ENCODE data around the gene AKAP7. TPM values are rescaled to one million over a fixed set of nuclear protein-coding genes. Genes with fewer than 3 reads are reported as not detected.

AKAP7 gene
- total RNA-seq, 1 donor from 2014 or later = 15.5 TPM

DNA sequence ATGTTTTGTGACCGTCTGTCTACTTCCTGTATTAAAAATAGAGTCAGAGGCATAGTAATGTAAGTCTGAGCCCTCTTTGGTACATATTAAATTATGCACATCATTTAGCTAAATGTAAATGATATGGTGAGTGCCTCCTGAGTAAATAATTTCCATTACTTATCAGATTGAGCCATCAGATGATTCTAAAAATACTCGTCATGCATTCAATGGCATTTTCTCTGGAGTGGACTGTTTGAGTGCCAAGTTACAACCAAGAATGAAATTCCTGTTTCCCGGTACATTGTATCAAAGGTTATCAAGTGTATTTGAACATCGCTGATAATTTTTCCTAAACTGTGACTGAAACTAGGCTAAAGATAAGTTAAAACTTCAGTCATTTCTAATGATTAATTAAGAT is 81.0 kb downstream of the AKAP7 start:
- peaks cover 5% of the 10 kb centered on the region for H3K4me1 ChIP-seq
- no peak for DNase-seq (ENCODE audit: low spot score)
- H3K27ac Mint-ChIP-seq = no peak overlapping the region
- H3K79me2 ChIP-seq (ENCODE audit: low read depth) = no peaks in the 10 kb centered on the region
- H3K27ac ChIP-seq = no peak overlapping the region
- H3K4me2 ChIP-seq = no peak overlapping the region
- H3K36me3 ChIP-seq = no peaks in the 10 kb centered on the region
- H3K4me3 Mint-ChIP-seq = no peak overlapping the region
- no peaks in the 10 kb centered on the region for H4K20me1 ChIP-seq (ENCODE audit: low read depth)
- H3K9ac ChIP-seq = no peak overlapping the region
- H3K9me3 Mint-ChIP-seq = no peaks in the 10 kb centered on the region
- no peaks in the 10 kb centered on the region for H3K27me3 Mint-ChIP-seq (ENCODE audit: insufficient read depth, low read depth)
- H2AFZ ChIP-seq (replicated peaks) = no peak overlapping the region
- no peak for TF ChIP-seq EZH2 (IDR thresholded peaks at IDR 0.05)
- TF ChIP-seq, protein P1, sequence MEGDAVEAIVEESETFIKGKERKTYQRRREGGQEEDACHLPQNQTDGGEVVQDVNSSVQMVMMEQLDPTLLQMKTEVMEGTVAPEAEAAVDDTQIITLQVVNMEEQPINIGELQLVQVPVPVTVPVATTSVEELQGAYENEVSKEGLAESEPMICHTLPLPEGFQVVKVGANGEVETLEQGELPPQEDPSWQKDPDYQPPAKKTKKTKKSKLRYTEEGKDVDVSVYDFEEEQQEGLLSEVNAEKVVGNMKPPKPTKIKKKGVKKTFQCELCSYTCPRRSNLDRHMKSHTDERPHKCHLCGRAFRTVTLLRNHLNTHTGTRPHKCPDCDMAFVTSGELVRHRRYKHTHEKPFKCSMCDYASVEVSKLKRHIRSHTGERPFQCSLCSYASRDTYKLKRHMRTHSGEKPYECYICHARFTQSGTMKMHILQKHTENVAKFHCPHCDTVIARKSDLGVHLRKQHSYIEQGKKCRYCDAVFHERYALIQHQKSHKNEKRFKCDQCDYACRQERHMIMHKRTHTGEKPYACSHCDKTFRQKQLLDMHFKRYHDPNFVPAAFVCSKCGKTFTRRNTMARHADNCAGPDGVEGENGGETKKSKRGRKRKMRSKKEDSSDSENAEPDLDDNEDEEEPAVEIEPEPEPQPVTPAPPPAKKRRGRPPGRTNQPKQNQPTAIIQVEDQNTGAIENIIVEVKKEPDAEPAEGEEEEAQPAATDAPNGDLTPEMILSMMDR (IDR thresholded peaks at IDR 0.05) = no peak
- no peak for TF ChIP-seq EZH2phosphoT487 (IDR thresholded peaks at IDR 0.05)
- no peaks in the 10 kb centered on the region for H3K9me3 ChIP-seq (ENCODE audit: low read depth)
- no peaks in the 10 kb centered on the region for H3K4me1 Mint-ChIP-seq
- H3K27me3 ChIP-seq = no peaks in the 10 kb centered on the region
- H3K36me3 Mint-ChIP-seq = no peaks in the 10 kb centered on the region
- no peak overlapping the region for H3K4me3 ChIP-seq
- H3F3A ChIP-seq (ENCODE audit: low read depth) = no peaks in the 10 kb centered on the region

DNA sequence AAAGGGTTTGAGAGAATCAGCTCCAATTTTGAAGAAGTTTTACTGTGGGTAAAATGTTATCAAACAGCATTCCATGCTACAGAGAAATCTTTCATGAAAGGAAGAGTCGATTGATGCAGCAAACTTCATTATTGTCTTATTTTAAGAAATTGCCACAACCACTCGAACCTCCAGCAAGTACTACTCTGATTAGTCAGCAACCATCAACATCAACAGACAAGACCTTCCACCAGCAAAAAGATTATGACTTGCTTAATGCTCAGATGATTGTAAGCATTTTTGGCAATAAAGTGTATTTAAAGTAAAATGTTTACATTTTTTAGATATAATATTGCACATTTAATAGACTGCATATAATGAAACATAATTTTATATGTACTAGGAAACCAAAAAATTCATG is 87.5 kb downstream of the AKAP7 start:
- Mint-ChIP-seq H3K4me3 (no peak overlapping the region), H3K27ac (no peak overlapping the region), H3K27me3 (ENCODE audit: insufficient read depth, low read depth) (no peaks in the 10 kb centered on the region), H3K4me1 (no peaks in the 10 kb centered on the region), H3K36me3 (peaks cover 2% of the 10 kb centered on the region), H3K9me3 (peaks cover 2% of the 10 kb centered on the region)
- H3K4me1 ChIP-seq = no peaks in the 10 kb centered on the region
- TF ChIP-seq, protein P1 (IDR thresholded peaks at IDR 0.05) = no peak
- no peak for TF ChIP-seq EZH2 (IDR thresholded peaks at IDR 0.05)
- no peak for TF ChIP-seq EZH2phosphoT487 (IDR thresholded peaks at IDR 0.05)
- no peaks in the 10 kb centered on the region for H3F3A ChIP-seq (ENCODE audit: low read depth)
- no peak overlapping the region for H3K4me2 ChIP-seq
- no peaks in the 10 kb centered on the region for H4K20me1 ChIP-seq (ENCODE audit: low read depth)
- H3K27me3 ChIP-seq = no peaks in the 10 kb centered on the region
- H3K9ac ChIP-seq = no peak overlapping the region
- no peak overlapping the region for H3K4me3 ChIP-seq
- no peaks in the 10 kb centered on the region for H3K79me2 ChIP-seq (ENCODE audit: low read depth)
- no peaks in the 10 kb centered on the region for H3K9me3 ChIP-seq (ENCODE audit: low read depth)
- no peaks in the 10 kb centered on the region for H3K36me3 ChIP-seq
- H3K27ac ChIP-seq = no peak overlapping the region
- no peak for DNase-seq (ENCODE audit: low spot score)
- H2AFZ ChIP-seq (replicated peaks) = no peak overlapping the region

- H2AFZ ChIP-seq (replicated peaks) = no peak overlapping the region
- Mint-ChIP-seq H3K9me3 (peaks cover 2% of the 10 kb centered on the region), H3K27me3 (ENCODE audit: insufficient read depth, low read depth) (no peaks in the 10 kb centered on the region), H3K4me3 (no peak overlapping the region), H3K27ac (no peak overlapping the region), H3K4me1 (no peaks in the 10 kb centered on the region), H3K36me3 (peaks cover 2% of the 10 kb centered on the region)
- H3K9me3 ChIP-seq (ENCODE audit: low read depth) = no peaks in the 10 kb centered on the region
- no peak for DNase-seq (ENCODE audit: low spot score)
- TF ChIP-seq, protein P1 (IDR thresholded peaks at IDR 0.05) = no peak
- H3K9ac ChIP-seq = no peak overlapping the region
- H3K79me2 ChIP-seq (ENCODE audit: low read depth) = no peaks in the 10 kb centered on the region
- no peak overlapping the region for H3K27ac ChIP-seq
- no peak overlapping the region for H3K4me2 ChIP-seq
- H4K20me1 ChIP-seq (ENCODE audit: low read depth) = no peaks in the 10 kb centered on the region
- no peaks in the 10 kb centered on the region for H3K4me1 ChIP-seq
- H3K4me3 ChIP-seq = no peak overlapping the region
- no peaks in the 10 kb centered on the region for H3F3A ChIP-seq (ENCODE audit: low read depth)
- H3K27me3 ChIP-seq = no peaks in the 10 kb centered on the region
- no peaks in the 10 kb centered on the region for H3K36me3 ChIP-seq
Measured at GRCh38 chr6:131223416-131223815, 88.1 kb downstream of the AKAP7 start.

DNA sequence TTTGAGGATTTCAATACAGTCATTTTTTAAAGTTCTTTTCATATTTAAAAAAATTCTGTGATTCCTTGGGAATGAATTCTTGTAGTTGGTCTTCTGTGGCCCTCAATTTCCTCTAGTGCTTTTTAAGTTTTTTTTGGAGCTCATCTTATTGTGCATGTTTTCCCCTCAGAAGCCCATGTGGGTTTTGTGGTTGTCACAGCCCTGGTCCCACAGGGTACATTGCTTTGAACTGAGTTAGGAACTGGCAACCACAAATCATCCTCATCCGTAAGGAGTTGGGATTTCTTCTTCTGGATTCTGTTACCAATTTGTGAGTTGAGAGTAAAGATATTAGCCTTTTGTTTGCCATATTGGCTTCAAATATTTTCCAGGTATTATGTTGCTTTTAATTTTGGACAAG is 89.9 kb downstream of the AKAP7 start:
- no peak for DNase-seq (ENCODE audit: low spot score)
- Histone ChIP-seq H3K4me1 (no peaks in the 10 kb centered on the region), H3K27ac (no peak overlapping the region), H3K4me3 (no peak overlapping the region), H3F3A (ENCODE audit: low read depth) (no peaks in the 10 kb centered on the region), H3K9me3 (ENCODE audit: low read depth) (no peaks in the 10 kb centered on the region), H3K36me3 (no peaks in the 10 kb centered on the region), H3K27me3 (no peaks in the 10 kb centered on the region), H2AFZ (replicated peaks) (no peak overlapping the region), H3K4me2 (no peak overlapping the region), H3K9ac (no peak overlapping the region), H3K79me2 (ENCODE audit: low read depth) (no peaks in the 10 kb centered on the region), H4K20me1 (ENCODE audit: low read depth) (no peaks in the 10 kb centered on the region)
- Mint-ChIP-seq H3K9me3 (peaks cover 2% of the 10 kb centered on the region), H3K27ac (no peak overlapping the region), H3K4me1 (no peaks in the 10 kb centered on the region), H3K4me3 (no peak overlapping the region), H3K36me3 (peaks cover 2% of the 10 kb centered on the region), H3K27me3 (ENCODE audit: insufficient read depth, low read depth) (no peaks in the 10 kb centered on the region)
- TF ChIP-seq, protein P1 (IDR thresholded peaks at IDR 0.05) = no peak
- no peak for TF ChIP-seq EZH2 (IDR thresholded peaks at IDR 0.05)
- no peak for TF ChIP-seq EZH2phosphoT487 (IDR thresholded peaks at IDR 0.05)
